Measurements from ENCODE around the gene ANXA5.

Gene ANXA5

GRCh38 chr4:121692261-121692660 lies 4.5 kb downstream of the ANXA5 start:
- ChIA-PET POLR2A (no interaction called here), CTCF (no interaction called here)
- H3K9me3 ChIP-seq (ENCODE audit: control insufficient read depth, insufficient read depth, low read depth, low read length): no peaks in the 10 kb centered on the region
- peaks cover 12% of the 10 kb centered on the region for H3K4me1 ChIP-seq (ENCODE audit: control insufficient read depth, insufficient read depth, low read length)
- no peak overlapping the region for H3K4me3 ChIP-seq (ENCODE audit: low read depth, low read length)
- peaks cover 0 to 40% of the 10 kb centered on the region in 2 experiments; a peak in 2 of 3 replicates for H3K36me3 ChIP-seq (ENCODE audit: control insufficient read depth in 2 of 2, insufficient read depth in 1 of 2, low read length in 2 of 2)
- TF ChIP-seq TRIM28 (IDR thresholded peaks at IDR 0.05; ENCODE audit: borderline replicate concordance, low read length) (no peak), ZNF280C (tag by site-specific recombination; IDR thresholded peaks at IDR 0.05) (no peak), HOXC10 (CRISPR knock-in tag; IDR thresholded peaks at IDR 0.05) (no peak), ZBTB49 (tag by site-specific recombination; IDR thresholded peaks at IDR 0.05; ENCODE audit: low read depth) (no peak), KLF17 (tag by site-specific recombination; IDR thresholded peaks at IDR 0.05) (no peak), KLF7 (tag by site-specific recombination; IDR thresholded peaks at IDR 0.05; ENCODE audit: borderline replicate concordance) (no peak)
- H3K27ac ChIP-seq (ENCODE audit: extremely low read depth, low read depth, low read length): no peak overlapping the region

- peaks cover 12% of the 10 kb centered on the region for H3K4me1 ChIP-seq (ENCODE audit: control insufficient read depth, insufficient read depth, low read length)
- TF ChIP-seq ZNF114 (tag by site-specific recombination; IDR thresholded peaks at IDR 0.05) (no peak), ZNF510 (tag by site-specific recombination; IDR thresholded peaks at IDR 0.05; ENCODE audit: insufficient replicate concordance) (no peak), ZNF701 (tag by site-specific recombination; IDR thresholded peaks at IDR 0.05) (no peak), ZNF660 (tag by site-specific recombination; IDR thresholded peaks at IDR 0.05) (no peak), ZSCAN18 (tag by site-specific recombination; IDR thresholded peaks at IDR 0.05) (no peak), ZNF112 (tag by site-specific recombination; IDR thresholded peaks at IDR 0.05) (no peak), ZNF248 (tag by site-specific recombination; IDR thresholded peaks at IDR 0.05) (no peak), ZNF449 (tag by site-specific recombination; IDR thresholded peaks at IDR 0.05) (no peak), ZNF223 (tag by site-specific recombination; IDR thresholded peaks at IDR 0.05) (no peak), ZNF704 (tag by site-specific recombination; IDR thresholded peaks at IDR 0.05) (no peak), YY2 (tag by site-specific recombination; IDR thresholded peaks at IDR 0.05) (no peak), ZNF623 (tag by site-specific recombination; IDR thresholded peaks at IDR 0.05) (no peak; the same call in 1 of the 2 replicates), KLF16 (tag by site-specific recombination; IDR thresholded peaks at IDR 0.05) (no peak), ZNF488 (tag by site-specific recombination; IDR thresholded peaks at IDR 0.05) (no peak), ZNF335 (tag by site-specific recombination; conservative IDR thresholded peaks at IDR 0.05) (no peak)
- no peak overlapping the region for H3K4me3 ChIP-seq (ENCODE audit: low read depth, low read length)
- no peak overlapping the region for H3K27ac ChIP-seq (ENCODE audit: extremely low read depth, low read depth, low read length)
- CTCF ChIA-PET: no interaction called here
- H3K36me3 ChIP-seq (ENCODE audit: control insufficient read depth in 2 of 2, insufficient read depth in 1 of 2, low read length in 2 of 2): peaks cover 0 to 56% of the 10 kb centered on the region in 2 experiments; a peak in 2 of 3 replicates
- H3K9me3 ChIP-seq (ENCODE audit: control insufficient read depth, insufficient read depth, low read depth, low read length): no peaks in the 10 kb centered on the region
- POLR2A ChIA-PET: no interaction called here
Measured at GRCh38 chr4:121690001-121690400, 6.8 kb downstream of the ANXA5 start.

Data from HEK293 (cell line).